HPDE6-E6E7 (cell line): ENCODE data around the gene MAP3K15.
"Not testable (repeated sequence)": the region's sequence is repeated elsewhere in the genome, so short reads cannot be mapped to it uniquely, and the experiment has no call there.

Source experiments
- DNase-seq: peaks from one replicate; pipeline ENCODE4 v3.0.0; 2011; ENCODE audit warnings: missing footprints; ENCODE audit errors: extremely low spot score

The MAP3K15 gene

GRCh38 chrX:19532709-19533108, 17.4 kb upstream of the MAP3K15 start:
- DNase-seq, result no peak

GRCh38 chrX:19517965-19518364, 2.7 kb upstream of the MAP3K15 start:
- no peak for DNase-seq

GRCh38 chrX:19515615-19516105, 352 bp upstream of the MAP3K15 start:
- no peak for DNase-seq

- no peak for DNase-seq
Observed at GRCh38 chrX:19513383-19513782, 1.9 kb downstream of the MAP3K15 start.

DNA sequence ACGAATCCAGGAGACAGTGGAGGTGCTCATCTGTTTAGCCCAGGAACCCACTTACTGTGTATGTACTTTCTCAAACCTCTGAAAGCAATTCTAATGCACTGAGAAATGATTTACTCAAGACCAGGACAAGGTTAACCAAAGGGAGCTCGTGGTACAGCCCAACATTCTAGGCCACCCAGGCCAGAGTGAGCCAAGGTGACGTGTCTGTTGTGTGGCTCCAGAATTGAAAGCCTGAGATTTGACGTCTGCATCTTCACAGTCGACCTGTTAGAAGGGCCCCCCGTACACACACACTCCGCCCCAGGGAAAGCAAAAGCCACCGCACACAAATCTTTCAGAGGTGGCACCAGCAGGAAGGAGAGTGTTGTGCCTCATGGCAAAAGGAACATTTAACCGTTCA, 2.3 kb downstream of the MAP3K15 start:
- DNase-seq, result no peak

DNA sequence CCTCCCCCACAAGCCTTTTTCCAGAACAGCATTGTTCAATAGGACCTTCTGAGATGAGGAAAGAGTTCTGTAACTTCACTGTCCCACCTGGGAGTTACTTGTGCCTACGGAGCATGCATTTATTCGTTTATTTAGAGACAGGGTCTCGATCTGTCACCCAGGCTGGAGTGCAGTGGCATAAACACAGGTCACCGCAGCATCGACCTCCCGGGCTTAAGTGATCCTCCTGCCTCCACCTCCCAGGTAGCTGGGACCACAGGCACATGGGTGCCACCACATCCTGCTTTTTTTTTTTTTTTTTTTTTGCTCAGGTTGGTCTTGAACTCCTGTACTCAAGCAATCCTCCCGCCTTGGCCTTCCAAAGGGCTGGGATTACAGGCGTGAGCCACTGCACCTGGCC, 2.9 kb downstream of the MAP3K15 start:
- DNase-seq, result no peak

DNA sequence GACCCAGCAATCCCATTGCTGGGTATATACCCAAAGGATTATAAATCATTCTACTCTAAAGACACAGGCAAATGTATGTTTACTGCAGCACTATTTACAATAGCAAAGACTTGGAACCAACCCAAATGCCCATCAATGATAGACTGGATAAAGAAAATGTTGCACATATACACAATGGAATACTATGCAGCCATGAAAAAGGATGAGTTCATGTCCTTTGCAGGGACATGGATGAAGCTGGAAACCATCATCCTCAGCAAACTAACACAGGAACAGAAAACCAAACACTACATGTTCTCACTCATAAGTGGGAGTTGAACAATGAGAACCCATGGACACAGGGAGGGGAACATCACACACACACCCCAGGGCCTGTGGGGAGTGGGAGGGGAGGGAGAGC, 3.5 kb downstream of the MAP3K15 start:
- DNase-seq, result not testable (repeated sequence)

DNA sequence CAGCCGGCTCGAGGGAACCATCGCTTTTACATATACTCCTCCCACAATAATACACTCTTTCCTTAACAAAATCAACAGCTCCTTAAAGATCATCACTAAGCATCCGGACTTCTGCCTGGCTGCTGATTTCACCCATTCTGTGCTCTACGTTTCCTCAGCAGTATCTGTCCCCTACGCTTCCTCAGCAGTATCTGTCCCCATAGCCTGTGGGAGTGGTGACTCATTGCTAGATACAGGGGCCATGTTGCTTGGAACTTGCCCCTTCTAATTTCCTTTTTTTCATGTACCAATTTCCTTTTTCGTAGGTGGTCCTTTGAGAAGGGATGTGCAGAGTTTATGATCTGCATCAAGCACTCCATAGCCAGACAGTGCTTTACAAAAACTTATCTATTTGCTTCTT, 18.6 kb downstream of the MAP3K15 start:
- DNase-seq, result no peak

- DNase-seq, result no peak
Observed at GRCh38 chrX:19487520-19488200, 27.6 kb downstream of the MAP3K15 start.

- no peak for DNase-seq
Observed at GRCh38 chrX:19479458-19479857, 35.9 kb downstream of the MAP3K15 start.

GRCh38 chrX:19468383-19468782, 46.9 kb downstream of the MAP3K15 start:
- DNase-seq, result not testable (repeated sequence)

DNA sequence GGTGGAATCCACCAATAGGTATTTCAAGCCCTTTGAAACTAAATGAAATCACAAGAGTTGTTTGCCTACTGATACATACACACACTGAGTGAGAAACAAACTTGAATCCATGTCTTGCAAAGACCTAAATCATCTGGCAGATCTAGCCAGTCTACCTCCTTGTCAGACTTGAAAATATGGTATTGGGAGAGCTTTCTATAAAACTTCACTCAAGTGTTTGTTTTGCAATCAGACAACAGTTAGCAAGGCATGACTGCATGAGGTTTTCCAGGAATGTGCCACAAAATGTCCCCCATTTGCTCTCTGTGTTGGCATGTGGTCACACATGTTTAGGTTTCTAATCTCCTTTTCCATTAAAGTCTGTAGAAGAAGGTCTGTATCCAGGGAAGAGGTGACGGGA, 52.4 kb downstream of the MAP3K15 start:
- no peak for DNase-seq

DNA sequence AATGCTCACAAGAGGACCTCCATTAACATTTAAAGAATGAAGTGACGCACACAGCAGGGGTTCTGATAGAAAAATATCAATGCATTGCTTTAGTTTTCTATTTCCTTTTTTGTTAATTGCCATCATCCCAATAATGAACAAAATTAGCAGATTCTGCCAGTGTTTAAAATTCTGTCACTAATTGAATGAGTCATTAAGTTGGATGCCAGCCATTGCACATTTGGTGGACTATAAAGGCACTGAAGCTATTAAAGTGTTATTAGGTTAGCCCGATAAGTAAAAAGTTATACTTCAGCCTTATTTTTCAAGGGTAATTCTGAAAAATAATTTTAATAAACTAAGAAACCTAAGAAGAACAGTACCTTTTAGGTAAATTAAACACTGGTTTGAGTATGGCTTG, 53.1 kb downstream of the MAP3K15 start:
- no peak for DNase-seq

GRCh38 chrX:19457662-19458061, 57.6 kb downstream of the MAP3K15 start:
- no peak for DNase-seq

DNA sequence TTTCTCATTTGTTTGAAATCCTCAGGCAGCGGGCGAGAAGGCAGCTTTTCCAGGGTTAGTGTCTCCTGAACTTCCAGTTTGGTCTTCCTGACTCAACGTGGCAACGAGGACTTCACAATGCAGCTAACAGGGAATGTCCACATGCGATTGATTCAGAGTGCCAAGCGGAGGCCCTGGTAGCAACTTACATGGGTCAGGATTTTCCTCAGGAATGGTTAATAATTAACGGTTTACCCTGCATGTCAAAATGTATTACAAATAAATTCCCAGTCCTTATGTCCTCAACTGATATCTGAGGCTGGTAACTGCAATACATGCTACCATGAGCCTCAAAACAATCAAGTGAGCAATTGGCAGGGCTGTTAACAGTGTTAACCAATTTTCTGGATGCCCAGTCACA, 67.2 kb downstream of the MAP3K15 start:
- DNase-seq, result no peak

DNA sequence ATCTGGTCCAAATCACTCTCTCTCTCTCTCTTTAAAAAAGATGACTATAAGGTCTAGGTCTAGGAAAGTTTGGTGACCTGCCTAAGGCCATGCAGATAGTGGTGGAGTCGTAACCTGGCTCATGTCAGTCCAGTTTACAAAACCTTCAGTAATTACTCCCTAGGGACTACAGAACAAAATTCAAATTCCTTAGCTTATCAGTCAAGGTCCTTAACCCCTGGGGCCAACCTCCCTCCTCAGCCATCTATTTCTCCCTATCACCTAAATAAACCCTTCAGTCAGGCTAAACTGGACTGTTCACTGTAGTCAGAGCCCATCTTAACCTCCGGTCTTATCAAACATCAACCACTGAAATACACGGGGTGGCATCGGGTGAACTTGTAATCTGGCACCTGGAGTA, 68.9 kb downstream of the MAP3K15 start:
- DNase-seq, result no peak

- not testable (repeated sequence) for DNase-seq
Observed at GRCh38 chrX:19445772-19446171, 69.5 kb downstream of the MAP3K15 start.

GRCh38 chrX:19443869-19444526, 71.3 kb downstream of the MAP3K15 start:
- no peak for DNase-seq

GRCh38 chrX:19440713-19441112, 74.6 kb downstream of the MAP3K15 start:
- no peak for DNase-seq

GRCh38 chrX:19422661-19423060, 92.6 kb downstream of the MAP3K15 start:
- DNase-seq, result not testable (repeated sequence)

DNA sequence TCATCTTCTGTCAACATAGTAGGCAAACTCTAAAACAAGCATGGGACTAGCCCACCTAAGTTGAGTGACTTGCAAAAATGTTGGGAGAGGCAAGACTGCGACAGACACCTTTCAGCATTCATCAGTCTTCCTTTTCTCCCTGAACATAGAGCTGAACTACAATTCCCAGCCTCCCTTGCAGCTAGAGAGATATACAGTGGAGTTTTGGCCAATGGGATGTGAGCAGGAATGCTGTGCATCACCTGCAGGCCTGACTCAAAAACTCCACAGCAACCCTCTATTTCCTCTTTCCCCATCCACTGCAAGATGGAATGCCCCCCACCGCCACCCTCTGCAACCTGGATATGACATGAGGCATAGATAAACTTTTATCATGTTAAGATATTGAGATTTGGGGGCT, 105.0 kb downstream of the MAP3K15 start:
- DNase-seq, result no peak

- no peak for DNase-seq
Observed at GRCh38 chrX:19403696-19404095, 111.6 kb downstream of the MAP3K15 start.

DNA sequence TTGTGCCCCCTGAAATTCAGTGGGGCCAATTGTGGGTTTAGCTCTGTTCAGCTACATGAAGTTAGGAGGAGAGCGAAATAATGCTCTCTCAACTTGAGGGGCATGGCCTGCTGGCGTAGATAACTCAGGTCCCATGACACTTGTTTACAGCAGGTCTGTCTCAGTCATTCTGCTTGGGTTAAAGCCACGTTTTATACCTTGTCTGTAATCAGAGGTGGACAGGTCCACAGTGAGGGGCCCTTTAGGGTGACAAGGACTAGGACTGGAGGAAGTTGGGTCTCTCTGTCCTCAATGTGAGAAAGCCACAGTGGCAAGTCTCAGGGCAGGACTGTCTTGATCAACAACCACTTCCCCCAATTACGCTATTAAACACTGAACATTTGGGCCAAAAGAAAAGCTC, 122.6 kb downstream of the MAP3K15 start:
- no peak for DNase-seq

GRCh38 chrX:19392078-19392477, 123.2 kb downstream of the MAP3K15 start:
- DNase-seq, result no peak
